CD4-positive, alpha-beta T cell treated with Interleukin-4 for 4 hours (primary cell): ENCODE measurements around the gene CELA2B.
A peak's percentile ranks its signal among the peaks of the same experiment; 100 is the strongest.

Source experiments
- DNase-seq: peaks from one replicate; pipeline ENCODE4 v3.0.0-alpha.2; 2020

Gene CELA2B

DNA sequence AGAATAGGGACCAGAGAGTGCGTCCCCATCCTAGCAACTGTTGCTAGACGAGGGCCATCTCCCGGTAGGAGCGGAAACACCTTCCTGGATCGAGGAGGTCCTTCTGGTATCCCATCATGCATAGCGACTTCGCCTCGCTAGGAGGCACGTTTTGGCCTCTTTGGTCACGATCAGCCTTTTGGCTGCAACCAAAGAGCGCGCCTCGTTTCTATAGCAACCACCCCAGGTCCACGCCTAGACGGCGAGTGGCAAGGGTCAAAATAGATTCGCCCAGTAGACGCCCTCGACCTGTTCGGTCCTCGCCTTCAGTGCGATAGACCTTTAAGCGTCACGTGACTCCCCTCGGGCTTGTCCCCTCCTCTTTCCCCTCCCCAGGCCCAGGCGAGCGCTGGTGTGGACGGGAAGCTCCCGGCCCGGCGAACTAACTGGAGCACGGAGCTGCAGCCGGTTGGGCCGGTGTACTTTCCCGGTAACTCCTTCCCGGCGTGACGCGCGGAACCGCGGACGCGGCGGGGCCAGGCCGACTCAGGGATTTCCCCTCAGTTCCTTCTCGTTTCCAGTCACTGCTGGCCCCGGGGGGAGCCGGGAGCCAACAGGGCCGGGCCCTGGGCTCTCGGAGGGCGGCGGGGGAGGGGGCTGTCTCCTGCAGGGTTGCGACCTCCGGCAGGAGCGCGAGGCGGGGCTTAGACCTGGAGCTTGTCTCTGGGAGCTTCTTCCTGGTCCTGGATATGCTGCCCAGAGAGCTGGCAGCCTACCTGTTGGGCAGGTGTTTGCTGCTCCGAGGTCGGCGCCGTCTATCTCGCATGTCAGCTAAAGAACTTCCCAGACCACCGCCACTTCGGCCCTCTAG is 50.8 kb downstream of the CELA2B start, which contains the start of gene DNAJC16:
DNAJC16 (plus strand) TSS at position 359 of the 850 bp plus-strand sequence. CDS start 2,258 bp downstream, outside the sequence.
- DNase-seq: peak; percentile 100

DNA sequence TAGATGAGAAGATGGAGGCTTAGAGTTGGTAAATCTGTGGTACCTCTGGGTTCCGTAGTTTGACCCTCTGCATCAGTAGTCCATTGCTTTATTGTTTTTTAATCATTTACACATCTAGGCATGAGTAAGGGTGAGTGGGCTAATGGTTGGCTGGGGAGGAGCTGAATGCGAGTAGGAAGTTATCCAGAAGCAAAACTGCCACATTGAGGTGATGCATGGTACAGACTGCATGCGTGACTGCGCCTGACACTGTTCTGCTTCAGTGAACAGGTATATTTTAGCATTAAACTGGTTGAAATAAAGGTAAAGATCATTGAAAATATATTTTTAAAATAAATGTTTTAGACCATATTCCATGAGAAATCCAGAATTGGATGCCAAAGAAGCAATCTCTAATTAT is 55.1 kb downstream of the CELA2B start:
- no peak for DNase-seq

DNA sequence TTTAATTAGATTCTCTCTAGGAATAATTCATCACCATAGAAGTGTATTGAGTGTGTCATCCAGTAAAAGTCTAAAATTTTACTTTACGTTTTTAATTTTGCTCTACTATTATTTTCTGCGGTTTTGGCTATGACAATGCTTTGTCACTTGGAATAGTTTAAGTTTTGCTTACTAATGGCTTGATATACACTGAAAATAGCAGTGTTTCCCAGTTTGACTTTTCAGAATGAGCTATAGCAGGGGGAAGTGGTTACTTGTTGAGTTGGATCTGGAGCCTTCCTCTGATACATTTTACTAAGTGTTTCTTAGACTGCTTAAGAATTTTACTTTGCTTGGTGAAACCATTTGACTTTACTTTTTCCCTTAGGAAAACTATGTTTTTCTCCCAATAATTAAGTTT is 55.8 kb downstream of the CELA2B start:
- DNase-seq: no peak

DNA sequence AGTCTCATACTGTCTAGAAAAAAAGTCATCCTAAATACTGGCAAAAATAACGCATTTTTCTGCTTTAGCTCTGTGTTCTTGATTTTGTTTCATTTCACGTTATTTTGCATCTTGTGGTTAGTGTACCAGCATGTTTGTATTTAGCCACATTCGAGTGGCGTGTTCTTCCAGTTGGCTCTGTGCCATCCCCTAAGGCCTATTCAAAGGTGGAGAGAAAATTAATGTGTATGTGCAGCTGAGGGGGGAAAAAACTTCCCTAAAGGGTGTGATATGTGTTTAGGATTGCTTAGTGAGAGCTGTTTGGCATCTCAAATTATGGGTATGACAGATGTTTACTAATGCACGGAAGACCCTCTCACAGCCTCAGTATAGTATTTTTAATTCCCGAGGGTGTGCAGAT is 62.9 kb downstream of the CELA2B start:
- DNase-seq: no peak

DNA sequence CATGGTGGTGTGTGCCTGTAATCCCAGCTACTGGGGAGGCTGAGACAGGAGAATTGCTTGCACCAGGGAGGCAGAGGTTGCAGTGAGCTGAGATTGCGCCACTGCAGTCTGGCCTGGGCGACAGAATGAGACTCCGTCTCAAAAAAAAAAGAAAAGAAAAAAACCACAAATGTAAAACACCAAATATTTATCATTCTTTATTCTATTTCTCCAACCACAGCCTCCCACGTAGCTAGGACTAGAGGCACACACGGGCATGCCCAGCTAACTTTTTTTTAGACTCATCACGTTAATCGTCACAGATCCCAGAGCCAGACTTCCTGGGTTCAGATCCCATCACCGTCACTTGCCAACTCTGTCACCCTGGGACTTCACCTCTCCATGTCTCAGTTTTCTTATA is 64.3 kb downstream of the CELA2B start:
- no peak for DNase-seq
